Activated CD4-positive, alpha-beta T cell treated with anti-CD3 and anti-CD28 coated beads for 24 hours (primary cell): ENCODE results near the gene ADAMTS10.
"Not testable (repeated sequence)": the region's sequence is repeated elsewhere in the genome, so short reads cannot be mapped to it uniquely, and the experiment has no call there.

Experiments
- DNase-seq, 2 donors: peaks; one replicate each; pipeline ENCODE4 v3.0.0-alpha.2; 2020; ENCODE audit warnings: low read depth in 2 of 2

The ADAMTS10 gene

GRCh38 chr19:8561075-8561764 is 49.3 kb downstream of the ADAMTS10 start:
- DNase-seq, result no peak

DNA sequence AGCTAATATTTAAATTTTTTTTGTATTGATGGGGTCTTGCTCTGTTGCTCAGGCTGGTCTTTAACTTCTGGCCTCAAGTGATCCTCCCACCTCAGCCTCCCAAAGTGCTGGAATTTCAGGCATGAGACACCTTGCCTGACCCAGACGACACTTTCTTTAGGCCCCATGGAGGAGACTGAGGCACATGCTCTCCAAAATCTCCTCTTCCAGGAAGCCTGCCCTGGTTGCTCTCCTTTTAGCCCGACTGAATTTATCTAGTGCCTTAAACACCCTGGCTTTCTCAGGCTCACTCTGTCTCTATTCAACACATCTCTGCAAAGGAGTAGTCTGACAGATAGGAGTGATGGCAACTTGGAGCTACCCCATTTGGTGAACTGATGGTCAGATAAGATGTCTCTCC is 52.2 kb downstream of the ADAMTS10 start:
- DNase-seq, result no peak

GRCh38 chr19:8557642-8558238 is 52.8 kb downstream of the ADAMTS10 start:
- DNase-seq, result no peak

DNA sequence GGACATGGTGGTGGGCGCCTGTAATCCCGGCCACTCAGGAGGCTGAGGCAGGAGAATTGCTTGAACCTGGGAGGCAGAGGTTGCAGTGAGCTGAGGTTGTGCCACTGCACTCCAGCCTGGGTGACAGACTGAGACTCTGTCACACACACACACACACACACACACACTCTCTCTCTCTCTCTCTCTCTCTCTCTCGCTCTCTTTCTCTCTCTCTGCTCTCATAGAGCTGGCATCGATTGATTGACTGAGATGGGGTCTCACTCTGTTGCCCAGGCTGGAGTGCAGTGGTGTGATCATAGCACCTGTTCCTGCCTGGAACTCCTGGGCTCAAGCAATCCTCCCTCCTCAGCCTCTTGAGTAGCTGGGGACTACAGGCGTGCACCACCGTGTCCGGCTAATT is 56.8 kb downstream of the ADAMTS10 start:
- DNase-seq, result not testable (repeated sequence)

- no peak for DNase-seq
Measured at GRCh38 chr19:8552810-8553209, 57.7 kb downstream of the ADAMTS10 start.

- DNase-seq, result no peak
Measured at GRCh38 chr19:8550070-8550469, 60.4 kb downstream of the ADAMTS10 start.

DNA sequence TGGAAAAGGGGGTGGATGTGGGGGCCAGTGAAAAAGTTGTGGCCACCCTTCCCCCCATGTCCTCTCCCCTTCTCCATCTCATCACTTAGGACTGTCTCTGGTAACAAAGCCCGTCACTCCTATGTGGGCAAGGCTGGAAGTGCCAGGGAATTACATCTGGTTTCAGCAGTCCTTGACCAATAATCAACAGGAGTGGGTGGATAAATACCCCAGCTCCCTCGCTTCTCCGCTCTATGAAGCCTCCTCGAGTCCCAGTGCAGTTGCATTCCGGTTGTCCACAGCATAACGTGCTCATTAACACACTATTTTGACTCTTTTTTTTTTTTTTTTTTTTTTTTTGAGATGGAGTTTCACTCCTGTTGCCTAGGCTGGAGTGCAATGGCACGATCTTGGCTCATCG is 64.8 kb downstream of the ADAMTS10 start:
- DNase-seq, result no peak

GRCh38 chr19:8544168-8544567 is 66.3 kb downstream of the ADAMTS10 start:
- no peak for DNase-seq

- no peak for DNase-seq
Measured at GRCh38 chr19:8539621-8540149, 70.8 kb downstream of the ADAMTS10 start.

DNA sequence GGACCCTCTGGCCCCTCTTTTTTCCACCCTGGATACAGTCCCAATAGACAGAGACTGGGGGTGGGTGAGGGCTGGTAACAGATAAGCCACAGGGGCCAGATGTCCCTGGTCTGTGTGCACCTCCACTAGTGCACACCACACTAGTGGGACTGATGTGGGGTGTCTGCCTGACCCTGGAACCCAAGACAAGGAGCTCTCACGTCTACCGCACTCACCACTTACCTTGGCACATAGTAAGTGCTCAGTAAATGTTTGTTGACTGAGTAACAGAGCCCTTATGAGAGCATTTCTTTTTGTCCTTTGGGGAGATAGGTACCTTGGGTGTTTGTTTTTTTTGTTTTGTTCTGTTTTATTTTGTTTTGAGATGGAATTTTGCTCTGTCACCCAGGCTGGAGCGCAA is 73.4 kb downstream of the ADAMTS10 start:
- no peak for DNase-seq

DNA sequence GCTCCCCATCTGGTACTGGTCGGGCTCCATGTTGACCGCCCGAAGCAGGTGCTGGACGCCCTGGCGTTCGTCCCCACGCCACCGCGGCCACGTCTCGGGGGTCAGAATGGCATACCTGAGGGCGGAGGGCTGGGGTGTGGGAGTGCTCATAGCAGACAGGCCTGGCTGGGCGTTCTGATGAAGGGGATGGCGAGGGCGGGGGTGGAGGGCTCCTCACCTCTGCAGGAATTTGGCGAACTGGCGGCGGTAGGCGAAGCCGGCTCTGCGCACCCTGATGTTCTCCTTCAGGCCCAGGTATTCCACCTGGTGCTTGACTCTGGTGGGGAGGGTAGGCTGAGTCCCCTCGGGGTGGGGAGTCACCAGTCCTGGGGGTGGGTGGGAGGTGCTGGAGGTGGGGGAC is 74.2 kb downstream of the ADAMTS10 start:
- DNase-seq, result no peak

DNA sequence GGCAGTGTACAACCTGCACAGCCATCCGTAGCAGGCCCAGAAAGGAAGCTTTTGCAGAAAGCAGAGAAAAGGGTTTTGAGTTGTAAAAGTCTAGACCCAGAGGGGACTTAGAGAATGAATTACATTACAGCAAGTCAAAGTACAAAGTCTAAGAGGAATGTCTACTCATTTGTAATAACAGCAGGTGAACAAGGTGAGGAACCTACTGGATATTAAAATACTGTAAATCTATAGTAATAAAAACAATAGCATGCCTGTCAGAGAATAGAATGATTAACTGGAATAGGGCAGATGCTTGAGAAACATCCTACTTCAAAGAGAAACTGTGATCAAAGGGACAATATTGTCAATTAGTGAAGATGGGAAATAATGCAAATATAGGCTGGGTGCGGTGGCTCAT is 78.3 kb downstream of the ADAMTS10 start:
- DNase-seq, result no peak

DNA sequence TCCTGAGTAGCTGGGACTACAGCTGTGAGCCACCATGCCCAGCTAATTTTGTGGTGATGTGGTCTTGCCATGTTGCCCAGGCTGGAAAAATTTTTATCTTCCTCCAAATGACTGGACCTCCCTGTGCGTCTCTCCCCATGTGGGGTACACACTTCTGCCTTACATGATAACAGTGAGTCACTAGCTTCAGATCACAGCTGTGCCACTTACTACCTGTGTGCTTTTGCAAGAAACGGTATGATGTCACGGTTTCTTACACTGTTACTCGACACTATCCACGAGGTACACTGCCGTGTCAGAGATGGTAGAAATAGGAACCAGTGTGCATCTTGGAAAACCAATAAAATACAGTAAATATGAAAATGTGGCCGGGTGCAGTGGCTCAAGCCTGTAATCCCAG is 79.0 kb downstream of the ADAMTS10 start:
- DNase-seq, result no peak
